Sigmoid colon (tissue), 4 donors: ENCODE results near the gene SOX2.

Experiments
- CTCF ChIP-seq, 4 experiments: fragments of 450-650 bp in 3 of 4; fragments of 200-600 bp in 1 of 4; IDR thresholded peaks; one replicate each; pipeline ENCODE4 v1.5.1; 2016 to 2019; ENCODE audit warnings: antibody characterized with exemption in 4 of 4, mild to moderate bottlenecking in 3 of 4, moderate library complexity in 2 of 4
- EP300 ChIP-seq, 4 donors: sonication (generic); formaldehyde crosslinking; IDR thresholded peaks; one replicate each; pipeline ENCODE4 v1.6.1; 2017; ENCODE audit warnings: antibody characterized with exemption in 4 of 4
- POLR2A ChIP-seq, 2 donors: fragments of 450-650 bp; IDR thresholded peaks; one replicate each; pipeline ENCODE4 v1.6.1; 2016; ENCODE audit warnings: antibody characterized with exemption in 2 of 2, mild to moderate bottlenecking in 2 of 2, moderate library complexity in 2 of 2
- POLR2AphosphoS5 ChIP-seq, 4 donors: sonication (generic); formaldehyde crosslinking; IDR thresholded peaks; one replicate each; pipeline ENCODE4 v1.6.1; 2017; ENCODE audit warnings: antibody characterized with exemption in 4 of 4

GRCh38 chr3:181713676-181714612, 2.2 kb downstream of the SOX2 start:
- TF ChIP-seq CTCF (IDR thresholded peaks at IDR 0.05) (no peak), POLR2A (IDR thresholded peaks at IDR 0.05) (no peak), POLR2AphosphoS5 (IDR thresholded peaks at IDR 0.05) (no peak), EP300 (IDR thresholded peaks at IDR 0.05) (no peak)
